GM21786 (cell line): ENCODE data around the gene C16orf54.
A peak's percentile ranks its signal among the peaks of the same experiment; 100 is the strongest.
"Not testable (repeated sequence)": the region's sequence is repeated elsewhere in the genome, so short reads cannot be mapped to it uniquely, and the experiment has no call there.

Experiments
- ATAC-seq: cut with Tn5 transposase; IDR thresholded peaks from one replicate; pipeline ENCODE4 v1.9.1; 2021; ENCODE audit not compliant: unreplicated experiment

The C16orf54 gene

GRCh38 chr16:29745853-29746345, at the start of gene C16orf54:
TSS of gene C16orf54 (minus strand) at chr16:29745990. CDS start at chr16:29744951, 1,039 bp downstream.
- ATAC-seq: peak; percentile 84

- ATAC-seq: no peak
These were observed 48.5 kb upstream of the C16orf54 start for GRCh38 chr16:29794231-29794710.

GRCh38 chr16:29793153-29793552, 47.4 kb upstream of the C16orf54 start:
- ATAC-seq: not testable (repeated sequence)

GRCh38 chr16:29791845-29792807, 46.3 kb upstream of the C16orf54 start:
- no peak for ATAC-seq

GRCh38 chr16:29790949-29791844, 45.4 kb upstream of the C16orf54 start:
- no peak for ATAC-seq

- ATAC-seq: peak; percentile 89
These were observed 44.6 kb upstream of the C16orf54 start, which contains the start of gene KIF22 for GRCh38 chr16:29790183-29790948. TSS of gene KIF22 (plus strand) at chr16:29790751. CDS start at chr16:29790760, 9 bp downstream.

- ATAC-seq: no peak
These were observed 44.0 kb upstream of the C16orf54 start for GRCh38 chr16:29789775-29790182.

- not testable (repeated sequence) for ATAC-seq
These were observed 41.4 kb upstream of the C16orf54 start for GRCh38 chr16:29787155-29787554.

GRCh38 chr16:29784901-29785500, 39.2 kb upstream of the C16orf54 start:
- ATAC-seq: no peak

GRCh38 chr16:29784157-29784556, 38.4 kb upstream of the C16orf54 start:
- no peak for ATAC-seq

GRCh38 chr16:29783094-29783953, 37.5 kb upstream of the C16orf54 start:
- ATAC-seq: not testable (repeated sequence)

GRCh38 chr16:29779474-29779873, 33.7 kb upstream of the C16orf54 start:
- ATAC-seq: no peak

- ATAC-seq: no peak
These were observed 32.0 kb upstream of the C16orf54 start, which contains the start of gene ZG16 for GRCh38 chr16:29777576-29778350. TSS of gene ZG16 (plus strand) at chr16:29778256. CDS start at chr16:29779267, 1,011 bp downstream.

- no peak for ATAC-seq
These were observed 30.1 kb upstream of the C16orf54 start for GRCh38 chr16:29775742-29776408.

- ATAC-seq: no peak
These were observed 28.9 kb upstream of the C16orf54 start for GRCh38 chr16:29774730-29775129.

GRCh38 chr16:29772330-29772729, 26.5 kb upstream of the C16orf54 start:
- ATAC-seq: not testable (repeated sequence)

GRCh38 chr16:29770250-29770929, 24.6 kb upstream of the C16orf54 start:
- ATAC-seq: no peak
